Measurements from ENCODE around the gene PCK2. TPM values are rescaled to one million over a fixed set of nuclear protein-coding genes. Genes with fewer than 3 reads are reported as not detected.

PCK2 gene
- total RNA-seq, 1 experiment from 2014 or later = 16.8 TPM

DNA sequence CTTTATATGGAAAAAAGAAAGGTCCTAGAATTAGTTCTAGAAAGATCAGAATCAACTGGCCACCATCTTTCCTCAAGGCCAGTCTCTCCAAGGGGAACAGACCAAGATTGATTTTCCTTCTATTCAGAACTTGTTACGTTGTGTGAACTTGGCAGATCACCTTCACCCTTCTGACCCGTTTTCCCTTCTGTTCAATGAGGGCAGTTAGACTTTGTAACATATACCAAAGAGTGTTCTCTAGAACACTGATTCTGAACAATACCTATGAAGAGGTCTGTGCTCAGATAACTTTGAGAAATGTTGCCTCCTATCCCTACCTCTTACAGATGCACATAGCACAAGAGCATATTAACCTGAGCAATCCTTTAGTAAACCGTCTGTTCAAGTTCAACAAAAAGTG is 10.6 kb upstream of the PCK2 start:
- H3K27ac ChIP-seq (ENCODE audit: low read depth, low read length, poor library complexity, severe bottlenecking) = no peak overlapping the region
- H3K27me3 ChIP-seq (replicated peaks; ENCODE audit: insufficient read depth, low read depth, low read length, poor library complexity) = peaks cover 13% of the 10 kb centered on the region
- no TSS peak for BruUV-seq (replicated peaks)
- intact Hi-C loops (cut with micrococcal nuclease; ENCODE audit: unreplicated experiment) = no loop called here
- CTCF ChIA-PET = no interaction called here
- DNase-seq (ENCODE audit: low spot score) = no peak
- H3K36me3 ChIP-seq (ENCODE audit: insufficient read depth, low read length, poor library complexity, severe bottlenecking) = no peaks in the 10 kb centered on the region
- no peak overlapping the region for H3K4me3 ChIP-seq (ENCODE audit: low read depth, low read length, poor library complexity, severe bottlenecking)
- POLR2A ChIA-PET (ENCODE audit: low non-redundant PET) = no interaction called here
- H3K9me3 ChIP-seq (ENCODE audit: low read depth, low read length, poor library complexity, severe bottlenecking) = no peaks in the 10 kb centered on the region
- peaks cover 6% of the 10 kb centered on the region for H3K4me1 ChIP-seq (ENCODE audit: insufficient read depth, low read length, poor library complexity, severe bottlenecking)
- TF ChIP-seq EZH2 (IDR thresholded peaks at IDR 0.05; ENCODE audit: borderline replicate concordance, low read depth, low read length, poor library complexity, severe bottlenecking) (no peak), CTCF (conservative IDR thresholded peaks at IDR 0.05; ENCODE audit: low read depth, low read length) (no peak)

- TF ChIP-seq EZH2 (IDR thresholded peaks at IDR 0.05; ENCODE audit: borderline replicate concordance, low read depth, low read length, poor library complexity, severe bottlenecking) = no peak
- no peak for TF ChIP-seq CTCF (conservative IDR thresholded peaks at IDR 0.05; ENCODE audit: low read depth, low read length)
- Histone ChIP-seq H3K9me3 (ENCODE audit: low read depth, low read length, poor library complexity, severe bottlenecking) (no peaks in the 10 kb centered on the region), H3K36me3 (ENCODE audit: insufficient read depth, low read length, poor library complexity, severe bottlenecking) (no peaks in the 10 kb centered on the region), H3K27ac (ENCODE audit: low read depth, low read length, poor library complexity, severe bottlenecking) (no peak overlapping the region), H3K4me1 (ENCODE audit: insufficient read depth, low read length, poor library complexity, severe bottlenecking) (peaks cover 6% of the 10 kb centered on the region), H3K27me3 (replicated peaks; ENCODE audit: insufficient read depth, low read depth, low read length, poor library complexity) (peaks cover 13% of the 10 kb centered on the region), H3K4me3 (ENCODE audit: low read depth, low read length, poor library complexity, severe bottlenecking) (no peak overlapping the region)
- ChIA-PET CTCF (no interaction called here), POLR2A (ENCODE audit: low non-redundant PET) (no interaction called here)
- BruUV-seq (replicated peaks) = no TSS peak
- DNase-seq (ENCODE audit: low spot score) = no peak
- intact Hi-C loops (cut with micrococcal nuclease; ENCODE audit: unreplicated experiment) = no loop called here
Measured at GRCh38 chr14:24084440-24084839, 9.7 kb upstream of the PCK2 start.

GRCh38 chr14:24085215-24085614 is 8.9 kb upstream of the PCK2 start:
- H3K36me3 ChIP-seq (ENCODE audit: insufficient read depth, low read length, poor library complexity, severe bottlenecking) = no peaks in the 10 kb centered on the region
- H3K27ac ChIP-seq (ENCODE audit: low read depth, low read length, poor library complexity, severe bottlenecking) = no peak overlapping the region
- ChIA-PET POLR2A (ENCODE audit: low non-redundant PET) (no interaction called here), CTCF (no interaction called here)
- BruUV-seq (replicated peaks) = no TSS peak
- H3K4me1 ChIP-seq (ENCODE audit: insufficient read depth, low read length, poor library complexity, severe bottlenecking) = peaks cover 6% of the 10 kb centered on the region
- H3K9me3 ChIP-seq (ENCODE audit: low read depth, low read length, poor library complexity, severe bottlenecking) = no peaks in the 10 kb centered on the region
- H3K4me3 ChIP-seq (ENCODE audit: low read depth, low read length, poor library complexity, severe bottlenecking) = no peak overlapping the region
- no peak for DNase-seq (ENCODE audit: low spot score)
- TF ChIP-seq EZH2 (IDR thresholded peaks at IDR 0.05; ENCODE audit: borderline replicate concordance, low read depth, low read length, poor library complexity, severe bottlenecking) (no peak), CTCF (conservative IDR thresholded peaks at IDR 0.05; ENCODE audit: low read depth, low read length) (no peak)
- peaks cover 9% of the 10 kb centered on the region for H3K27me3 ChIP-seq (replicated peaks; ENCODE audit: insufficient read depth, low read depth, low read length, poor library complexity)
- intact Hi-C loops (cut with micrococcal nuclease; ENCODE audit: unreplicated experiment) = no loop called here

Measured in A673 (cell line).